Panc1 (cell line): Measurements from ENCODE around the gene SEC14L2. TPM values are rescaled to one million over a fixed set of nuclear protein-coding genes. Genes with fewer than 3 reads are reported as not detected.

Source experiments
- ATAC-seq: fragments of 200-7000 bp; cut with Tn5 transposase; 2 replicates; pipeline ENCODE4 v1.9.1; 2020; ENCODE audit warnings: mild to moderate bottlenecking, moderate library complexity
- BruUV-seq: library from RNA; stranded (reverse); fragments of 400-500 nt; replicated peaks from 2 replicates; lab custom pipeline; 2021; lab: Mats Ljungman, UMichigan
- CTCF ChIA-PET: fragments of 300-600 bp; sonication (Branson Sonifier 250); formaldehyde crosslinking; loops from one replicate; lab custom pipeline; 2022; ENCODE audit warnings: antibody characterized with exemption; lab: Charles Lee
- POLR2A ChIA-PET: fragments of 300-600 bp; sonication (Branson Sonifier 250); formaldehyde crosslinking; loops from one replicate; lab custom pipeline; 2022; ENCODE audit warnings: antibody characterized with exemption; lab: Charles Lee
- DNase-seq: peaks from one replicate; pipeline ENCODE4 v3.0.0-alpha.2; 2010; ENCODE audit warnings: low read depth, low spot score
- H3K27ac ChIP-seq: 2 replicates; pipeline ENCODE4 v1.5.1; 2011; ENCODE audit warnings: mild to moderate bottlenecking, low read length, inconsistent platforms
- H3K27me3 ChIP-seq: fragments of 200-500 bp; sonication (Bioruptor generic); 2 replicates; pipeline ENCODE4 v1.6.0; 2014; ENCODE audit warnings: low read length, inconsistent platforms; ENCODE audit not compliant: control insufficient read depth, insufficient read depth
- H3K36me3 ChIP-seq: fragments of 200-500 bp; sonication (Bioruptor generic); 2 replicates; pipeline ENCODE4 v1.5.1; 2014; ENCODE audit warnings: inconsistent platforms, mild to moderate bottlenecking, low read length, moderate library complexity; ENCODE audit not compliant: control insufficient read depth, insufficient read depth
- H3K4me1 ChIP-seq: 2 replicates; pipeline ENCODE4 v1.5.1; 2011; ENCODE audit warnings: inconsistent platforms, mild to moderate bottlenecking, low read length, moderate library complexity; ENCODE audit not compliant: control insufficient read depth, insufficient read depth
- H3K4me3 ChIP-seq, 2 experiments: 2 replicates each; pipeline ENCODE4 v1.5.1; 2011 to 2012; ENCODE audit warnings: low read depth in 2 of 2, low read length in 2 of 2, mild to moderate bottlenecking in 2 of 2, inconsistent platforms in 1 of 2, moderate library complexity in 1 of 2
- H3K9me3 ChIP-seq: fragments of 200-500 bp; sonication (Bioruptor generic); 2 replicates; pipeline ENCODE4 v1.5.1; 2014; ENCODE audit warnings: low read depth, mild to moderate bottlenecking, inconsistent platforms, low read length, moderate library complexity; ENCODE audit not compliant: control insufficient read depth, insufficient read depth
- CTCF ChIP-seq: fragments of 450-650 bp; IDR thresholded peaks from 2 replicates; pipeline ENCODE4 v1.5.1; 2017; ENCODE audit warnings: mild to moderate bottlenecking
- REST ChIP-seq, 2 experiments: IDR thresholded peaks; 2 replicates each; pipeline ENCODE4 v1.6.1; 2011 to 2012; ENCODE audit warnings: low read depth in 2 of 2, control low read depth in 1 of 2, low read length in 1 of 2, mild to moderate bottlenecking in 1 of 2, moderate library complexity in 1 of 2; ENCODE audit not compliant: insufficient read depth in 1 of 2
- TCF7L2 ChIP-seq: IDR thresholded peaks from 2 replicates; pipeline ENCODE4 v1.6.1; 2011; ENCODE audit warnings: mild to moderate bottlenecking, low read depth, low read length, inconsistent platforms
- in situ Hi-C: cut with HindIII; loops from 2 replicates; pipeline ENCODE4 v1.10.0; 2016; ENCODE audit warnings: low sequenced_read_pairs, low pct_unique_long_range_greater_than_20kb
- intact Hi-C: fragments of 100-400 bp; cut with micrococcal nuclease; formaldehyde crosslinking; loops from one replicate; pipeline ENCODE4 v1.10.0; 2022; ENCODE audit not compliant: unreplicated experiment
- total RNA-seq: library from RNA; stranded (reverse); gene quantifications from one replicate; pipeline ENCODE4 v1.2.1, GENCODE V29; 2021; ENCODE audit not compliant: unreplicated experiment

The SEC14L2 gene
- total RNA-seq, 1 experiment from 2014 or later: 10.7 TPM

- ATAC-seq (peak; percentile 95), DNase-seq (no peak)
- peak within 1 kb of the TSS; percentile 49 to 60 for H3K4me3 ChIP-seq
- CTCF ChIA-PET: interaction anchor here (0.6 to 1.0 kb wide), 4 partner anchors 8 to 99 kb away, joined by 3 to 12 read pairs (median 4); partner anchors contain the start of gene SEC14L2
- H3K9me3 ChIP-seq: no peaks in the 10 kb centered on the region
- no TSS peak for BruUV-seq
- intact Hi-C loops (loop anchor here (5.0 kb wide), 1 partner anchor 100 kb away; the partner anchor contains the start of gene CASTOR1), in situ Hi-C loops (no loop called here)
- peaks cover 6% of the 10 kb centered on the region; the same call in 1 of the 2 replicates for H3K4me1 ChIP-seq
- H3K27ac ChIP-seq: peak within 1 kb of the TSS; percentile 79
- H3K27me3 ChIP-seq: no peaks in the 10 kb centered on the region
- TF ChIP-seq REST (IDR thresholded peaks at IDR 0.05; ENCODE audit: insufficient read depth in 1 of 2, low read depth in 2 of 2, low read length in 1 of 2): no peak
- TF ChIP-seq CTCF: peak; percentile 95
- POLR2A ChIA-PET: no interaction called here
- H3K36me3 ChIP-seq: peaks cover 2% of the 10 kb centered on the region; the same call in 1 of the 2 replicates
Measured at GRCh38 chr22:30386960-30387827, 9.6 kb upstream of the SEC14L2 start, which contains the start of gene RNF215. Gene RNF215, minus strand, starts transcription at chr22:30387411. Its CDS starts 98 bp downstream, at chr22:30387313.

- Histone ChIP-seq H3K4me3 (no peak overlapping the region), H3K36me3 (peaks cover 2% of the 10 kb centered on the region; the same call in 1 of the 2 replicates), H3K4me1 (peaks cover 5% of the 10 kb centered on the region; the same call in 1 of the 2 replicates), H3K27me3 (no peaks in the 10 kb centered on the region), H3K9me3 (no peaks in the 10 kb centered on the region), H3K27ac (no peak overlapping the region)
- no TSS peak for BruUV-seq
- TF ChIP-seq CTCF (peak; percentile 78; the same call in 1 of the 2 replicates), TCF7L2 (no peak)
- CTCF ChIA-PET: interaction anchor here (1.1 kb wide), 1 partner anchor 33 kb away, joined by 4 read pairs; no protein-coding TSS in a partner anchor
- intact Hi-C loops: no loop called here
- DNase-seq: peak; percentile 41
- POLR2A ChIA-PET: interaction anchor here (0.6 kb wide), 1 partner anchor 70 kb away, joined by 3 read pairs; no protein-coding TSS in a partner anchor
- in situ Hi-C loops: no loop called here
- ATAC-seq: no peak
Measured at GRCh38 chr22:30390974-30391691, 5.7 kb upstream of the SEC14L2 start.
